ENCODE data around the gene TNRC6B.
"Not testable (repeated sequence)": the region's sequence is repeated elsewhere in the genome, so short reads cannot be mapped to it uniquely, and the experiment has no call there.

The TNRC6B gene, protein sequence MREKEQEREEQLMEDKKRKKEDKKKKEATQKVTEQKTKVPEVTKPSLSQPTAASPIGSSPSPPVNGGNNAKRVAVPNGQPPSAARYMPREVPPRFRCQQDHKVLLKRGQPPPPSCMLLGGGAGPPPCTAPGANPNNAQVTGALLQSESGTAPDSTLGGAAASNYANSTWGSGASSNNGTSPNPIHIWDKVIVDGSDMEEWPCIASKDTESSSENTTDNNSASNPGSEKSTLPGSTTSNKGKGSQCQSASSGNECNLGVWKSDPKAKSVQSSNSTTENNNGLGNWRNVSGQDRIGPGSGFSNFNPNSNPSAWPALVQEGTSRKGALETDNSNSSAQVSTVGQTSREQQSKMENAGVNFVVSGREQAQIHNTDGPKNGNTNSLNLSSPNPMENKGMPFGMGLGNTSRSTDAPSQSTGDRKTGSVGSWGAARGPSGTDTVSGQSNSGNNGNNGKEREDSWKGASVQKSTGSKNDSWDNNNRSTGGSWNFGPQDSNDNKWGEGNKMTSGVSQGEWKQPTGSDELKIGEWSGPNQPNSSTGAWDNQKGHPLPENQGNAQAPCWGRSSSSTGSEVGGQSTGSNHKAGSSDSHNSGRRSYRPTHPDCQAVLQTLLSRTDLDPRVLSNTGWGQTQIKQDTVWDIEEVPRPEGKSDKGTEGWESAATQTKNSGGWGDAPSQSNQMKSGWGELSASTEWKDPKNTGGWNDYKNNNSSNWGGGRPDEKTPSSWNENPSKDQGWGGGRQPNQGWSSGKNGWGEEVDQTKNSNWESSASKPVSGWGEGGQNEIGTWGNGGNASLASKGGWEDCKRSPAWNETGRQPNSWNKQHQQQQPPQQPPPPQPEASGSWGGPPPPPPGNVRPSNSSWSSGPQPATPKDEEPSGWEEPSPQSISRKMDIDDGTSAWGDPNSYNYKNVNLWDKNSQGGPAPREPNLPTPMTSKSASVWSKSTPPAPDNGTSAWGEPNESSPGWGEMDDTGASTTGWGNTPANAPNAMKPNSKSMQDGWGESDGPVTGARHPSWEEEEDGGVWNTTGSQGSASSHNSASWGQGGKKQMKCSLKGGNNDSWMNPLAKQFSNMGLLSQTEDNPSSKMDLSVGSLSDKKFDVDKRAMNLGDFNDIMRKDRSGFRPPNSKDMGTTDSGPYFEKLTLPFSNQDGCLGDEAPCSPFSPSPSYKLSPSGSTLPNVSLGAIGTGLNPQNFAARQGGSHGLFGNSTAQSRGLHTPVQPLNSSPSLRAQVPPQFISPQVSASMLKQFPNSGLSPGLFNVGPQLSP (N-terminal part only)

DNA sequence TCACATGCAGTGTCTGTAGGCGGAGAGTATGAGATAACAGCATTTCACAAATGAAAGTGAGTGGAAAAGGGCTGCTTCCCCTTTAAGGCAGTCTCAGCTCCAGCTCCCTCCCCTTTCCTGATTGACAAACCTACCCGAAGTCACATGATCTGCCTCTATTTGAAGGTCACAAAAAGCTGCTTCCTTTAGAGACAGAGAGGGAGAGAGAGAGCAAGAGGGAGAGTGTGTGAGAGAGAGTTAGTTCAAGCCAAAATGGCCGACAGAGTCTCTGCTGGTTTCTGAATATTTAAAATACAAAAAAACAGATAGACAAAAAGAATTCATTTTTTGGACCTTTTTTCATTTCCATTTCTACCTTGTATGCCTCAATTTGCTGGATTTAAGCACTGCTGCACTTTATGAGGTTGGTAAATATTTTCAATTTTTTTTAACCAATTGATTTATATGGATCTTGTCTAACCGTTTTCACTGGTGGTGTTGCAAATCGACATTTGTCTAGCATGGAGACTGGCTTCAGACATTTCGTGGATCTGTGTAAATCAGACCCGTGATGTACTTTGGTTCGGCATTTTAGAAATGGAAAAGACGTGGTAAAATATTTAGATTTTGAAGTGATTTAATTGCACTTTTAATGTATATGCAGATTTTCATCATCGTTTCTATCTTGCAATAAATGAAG, at the start of gene TNRC6B:
Gene TNRC6B (plus strand): TSS at position 188 of the 679 bp plus-strand sequence. CDS start 211 bp downstream, at position 399.
- DNase-seq, result peak; percentile 94

DNA sequence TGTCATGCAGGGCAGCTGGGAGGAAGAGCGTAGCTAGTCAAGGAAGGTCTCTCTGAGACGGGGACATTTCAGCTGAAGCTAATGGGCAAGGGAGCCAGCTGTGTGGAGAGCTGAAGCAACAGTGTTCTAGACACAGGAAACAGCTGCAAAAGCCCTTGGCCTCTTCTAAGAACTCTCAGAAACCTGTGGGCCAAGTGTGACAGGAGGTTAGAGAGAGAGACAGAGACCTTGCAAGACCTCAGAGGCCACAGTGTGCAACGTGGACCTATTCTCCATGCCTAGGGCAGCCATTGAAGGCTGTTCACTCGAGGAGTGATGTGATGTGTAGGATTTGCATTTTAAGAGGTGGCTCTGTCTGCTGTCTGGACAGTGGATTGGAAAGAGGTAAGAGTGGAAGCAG, 48.7 kb upstream of the TNRC6B start:
- DNase-seq, result no peak

DNA sequence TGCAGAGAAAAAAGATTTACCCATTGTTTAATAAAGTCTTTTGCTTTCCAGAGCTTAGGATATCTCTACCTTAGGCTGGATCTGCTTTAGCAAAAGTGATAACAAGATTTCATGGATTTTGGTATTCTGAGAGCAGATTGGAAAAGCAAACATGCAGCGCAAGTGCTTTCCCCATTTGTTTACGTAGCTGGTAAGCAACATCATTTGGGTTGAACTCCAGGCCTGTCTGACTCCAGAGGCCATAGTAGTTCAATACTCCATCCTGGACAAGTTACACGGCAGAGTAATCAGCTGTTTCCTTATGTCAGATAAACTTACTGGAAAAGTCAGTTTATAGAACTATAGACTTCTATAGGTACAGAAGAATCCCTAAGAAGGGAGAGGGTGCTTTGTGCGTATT, 40.6 kb upstream of the TNRC6B start:
- DNase-seq, result no peak

DNA sequence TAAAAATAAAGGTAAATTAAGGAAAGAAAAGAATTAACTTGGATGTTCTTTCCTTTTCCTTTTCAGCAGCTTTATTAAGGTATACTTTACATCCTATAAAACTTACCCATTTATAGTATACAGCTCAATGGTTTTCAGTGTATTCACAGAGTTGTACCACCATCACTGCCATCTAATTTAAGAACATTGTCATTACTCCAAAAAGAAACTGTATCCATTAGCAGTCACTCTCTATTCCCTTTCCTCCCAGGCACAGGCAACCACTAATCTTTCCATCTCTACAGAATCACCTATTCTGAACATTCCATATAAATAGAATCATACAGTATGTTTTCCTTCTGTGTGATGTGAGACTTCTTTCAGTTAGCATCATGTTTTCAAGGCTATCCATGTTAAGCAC, 38.9 kb upstream of the TNRC6B start:
- no peak for DNase-seq

DNA sequence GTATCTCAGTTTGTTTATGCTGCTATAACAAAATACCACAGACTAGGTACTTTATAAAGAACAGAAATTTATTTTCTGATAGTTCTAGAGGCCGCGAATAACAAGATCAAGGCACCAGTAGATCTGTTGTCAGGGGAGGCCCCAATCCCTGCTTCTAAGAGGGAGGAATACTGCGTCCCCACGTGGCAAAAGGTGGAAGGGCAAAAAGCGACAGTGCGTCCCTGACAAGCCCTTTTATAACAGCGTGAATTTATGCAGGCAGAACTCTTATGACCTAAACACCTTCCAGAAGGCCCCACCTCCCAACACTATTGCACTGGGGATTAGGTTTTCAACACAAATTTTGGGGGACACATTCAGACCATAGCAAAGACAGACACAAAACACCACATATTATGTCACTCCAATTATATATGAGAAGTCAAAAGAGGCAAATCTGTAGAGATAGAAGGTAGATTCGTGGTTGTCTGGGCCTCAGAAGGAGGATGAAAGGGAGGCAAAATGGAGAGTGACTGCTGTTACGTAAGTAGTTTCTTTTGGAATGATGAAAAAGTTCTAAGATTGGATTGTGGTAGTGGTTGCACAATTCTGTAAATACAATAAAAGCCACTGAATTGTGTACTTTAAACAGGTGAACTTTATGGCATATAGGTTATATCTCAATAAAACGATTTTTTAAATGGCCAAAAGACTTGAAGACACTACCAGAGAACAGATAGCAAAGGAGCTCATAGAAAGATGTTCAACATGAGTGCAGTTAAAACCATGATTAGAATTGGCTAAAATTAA, 30.1 kb upstream of the TNRC6B start:
- DNase-seq, result no peak

DNA sequence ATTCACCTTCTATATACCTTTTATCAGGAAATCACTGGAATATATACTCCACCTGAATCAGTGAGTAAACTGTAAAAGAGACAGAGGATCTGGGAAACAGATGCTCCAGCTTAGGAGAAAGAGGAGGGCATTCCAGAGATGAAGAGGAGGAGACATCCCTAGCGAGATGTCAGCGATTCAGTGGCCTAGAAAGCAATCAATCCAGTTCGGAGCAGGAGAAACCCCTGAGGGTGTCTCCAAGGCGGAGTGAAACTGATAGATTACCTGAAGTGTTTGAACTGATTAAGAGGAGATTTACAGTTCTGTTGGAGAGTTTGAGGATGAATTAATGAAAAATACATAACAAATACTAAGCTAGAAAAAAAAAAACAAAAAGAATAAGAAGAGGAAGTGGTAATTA, 24.5 kb upstream of the TNRC6B start:
- no peak for DNase-seq

DNA sequence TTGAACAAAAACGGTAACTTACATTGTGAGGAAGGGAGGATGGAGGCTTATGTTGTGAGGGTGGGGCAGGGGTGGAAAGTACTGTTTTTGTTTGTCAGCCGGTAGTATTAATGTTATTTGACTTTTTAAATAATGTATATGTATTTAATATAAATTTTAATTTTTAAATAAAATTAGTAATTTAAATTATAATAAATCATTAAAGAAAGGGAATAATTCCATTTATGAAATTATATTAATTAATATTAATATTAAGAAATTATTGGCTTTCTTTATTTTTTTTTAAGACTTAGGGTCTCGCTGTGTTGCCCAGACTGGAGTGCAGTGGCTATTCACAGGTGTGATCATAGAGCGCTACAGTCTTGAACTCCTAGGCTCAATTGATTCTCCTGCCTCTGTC, 24.0 kb upstream of the TNRC6B start:
- no peak for DNase-seq

DNA sequence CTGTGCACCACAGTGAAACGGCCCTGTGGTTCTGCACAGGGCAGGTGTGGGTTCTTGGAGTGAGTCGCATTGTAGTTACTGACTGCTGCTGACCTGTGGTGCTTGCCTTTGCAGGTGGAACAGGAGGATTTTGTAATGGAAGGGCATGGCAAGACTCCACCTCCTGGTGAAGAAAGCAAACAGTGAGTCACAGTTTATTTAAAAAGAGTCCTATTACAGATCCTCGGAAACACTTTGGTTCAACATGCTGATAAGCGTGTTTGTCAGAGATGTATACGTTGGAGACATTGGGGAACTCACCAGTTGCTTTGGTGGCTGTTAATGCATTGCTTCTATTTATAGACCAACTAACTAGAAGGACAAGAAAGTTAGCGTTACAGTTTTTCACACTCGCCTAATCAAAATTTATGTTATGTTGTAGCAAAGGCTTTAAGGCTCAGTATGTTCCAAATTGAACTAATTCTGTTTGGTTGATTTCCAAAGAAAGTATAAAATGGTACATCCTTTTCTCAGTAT, 21.7 kb upstream of the TNRC6B start:
- no peak for DNase-seq

DNA sequence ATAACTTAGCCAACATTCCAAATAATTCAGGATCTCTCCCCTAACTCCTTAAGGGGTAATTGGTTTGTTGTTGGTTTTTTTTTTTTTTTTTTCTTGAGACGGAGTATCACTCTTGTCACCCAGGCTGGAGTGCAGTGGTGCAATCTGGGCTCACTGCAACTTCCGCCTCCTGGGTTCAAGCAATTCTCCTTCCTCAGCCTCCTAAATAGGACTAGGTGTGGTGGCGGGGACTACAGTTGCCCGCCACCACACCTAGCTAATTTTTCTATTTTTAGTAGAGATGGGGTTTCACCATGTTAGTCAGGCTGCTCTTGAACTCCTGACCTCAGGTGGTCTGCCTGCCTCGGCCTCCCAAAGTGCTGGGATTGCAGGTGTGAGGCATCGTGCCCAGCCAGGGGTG, 21.0 kb upstream of the TNRC6B start:
- not testable (repeated sequence) for DNase-seq

DNA sequence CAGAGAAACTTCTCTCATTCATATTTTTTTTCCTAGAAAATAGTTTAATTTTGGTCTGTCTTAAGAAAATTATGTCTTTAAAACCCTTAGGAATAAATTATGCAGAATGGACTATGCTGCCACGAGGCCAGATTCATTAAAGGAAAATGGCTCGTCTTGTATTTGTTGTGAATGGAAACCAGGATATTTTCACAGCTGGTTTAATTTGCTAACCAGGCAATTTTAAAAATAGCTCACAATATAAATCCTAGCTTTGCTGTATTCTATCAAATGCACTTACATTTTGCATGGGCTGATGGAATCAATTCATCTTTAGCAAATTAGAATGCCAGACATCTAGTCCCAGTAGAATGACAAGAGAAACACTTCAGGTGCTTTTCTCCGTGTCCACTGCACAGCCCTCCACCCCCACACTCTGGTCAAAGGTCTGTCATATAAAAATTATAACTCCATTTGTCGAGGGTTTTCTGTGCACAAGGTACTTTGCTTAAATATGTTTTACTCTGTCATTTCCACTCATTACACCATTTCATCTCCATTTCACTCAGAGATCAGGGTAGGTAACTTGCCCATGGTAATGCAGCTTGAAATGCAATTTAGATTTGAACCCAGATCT, 20.3 kb upstream of the TNRC6B start:
- no peak for DNase-seq

DNA sequence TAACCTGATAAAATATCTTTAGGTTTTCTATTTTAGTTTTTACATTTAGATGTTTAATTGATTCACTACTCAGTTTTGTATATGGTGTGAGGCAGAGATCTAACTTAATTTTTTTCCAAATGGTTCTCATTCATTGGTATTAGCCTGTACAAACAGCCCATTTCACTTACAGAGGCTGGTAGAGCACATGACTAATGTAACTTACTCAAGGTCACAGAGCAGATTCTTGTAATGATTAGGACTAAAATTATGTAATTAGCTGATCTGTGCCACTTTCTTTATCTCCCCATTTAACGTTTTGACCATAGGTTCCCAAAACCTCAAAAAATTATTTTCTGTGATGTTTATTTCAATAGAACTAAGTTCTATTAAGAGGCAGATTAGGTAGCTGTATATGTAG, 16.5 kb upstream of the TNRC6B start:
- DNase-seq, result no peak

DNA sequence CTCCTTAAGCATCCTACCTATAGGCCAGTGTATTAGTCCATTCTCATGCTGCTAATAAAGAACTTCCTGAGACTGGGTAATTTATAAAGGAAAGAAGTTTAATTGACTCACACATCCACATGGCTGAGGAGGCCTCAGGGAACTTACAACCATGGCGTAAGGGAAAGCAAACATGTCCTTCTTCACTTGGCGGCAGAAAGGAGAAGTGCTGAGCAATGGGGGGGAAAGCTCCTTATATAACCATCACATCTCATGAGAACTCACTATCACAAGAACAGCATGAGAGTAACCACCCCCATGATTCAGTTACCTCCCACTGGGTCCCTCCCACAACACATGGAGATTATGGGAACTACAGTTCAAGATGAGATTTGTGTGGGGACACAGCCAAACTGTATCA, 12.2 kb upstream of the TNRC6B start:
- not testable (repeated sequence) for DNase-seq

DNA sequence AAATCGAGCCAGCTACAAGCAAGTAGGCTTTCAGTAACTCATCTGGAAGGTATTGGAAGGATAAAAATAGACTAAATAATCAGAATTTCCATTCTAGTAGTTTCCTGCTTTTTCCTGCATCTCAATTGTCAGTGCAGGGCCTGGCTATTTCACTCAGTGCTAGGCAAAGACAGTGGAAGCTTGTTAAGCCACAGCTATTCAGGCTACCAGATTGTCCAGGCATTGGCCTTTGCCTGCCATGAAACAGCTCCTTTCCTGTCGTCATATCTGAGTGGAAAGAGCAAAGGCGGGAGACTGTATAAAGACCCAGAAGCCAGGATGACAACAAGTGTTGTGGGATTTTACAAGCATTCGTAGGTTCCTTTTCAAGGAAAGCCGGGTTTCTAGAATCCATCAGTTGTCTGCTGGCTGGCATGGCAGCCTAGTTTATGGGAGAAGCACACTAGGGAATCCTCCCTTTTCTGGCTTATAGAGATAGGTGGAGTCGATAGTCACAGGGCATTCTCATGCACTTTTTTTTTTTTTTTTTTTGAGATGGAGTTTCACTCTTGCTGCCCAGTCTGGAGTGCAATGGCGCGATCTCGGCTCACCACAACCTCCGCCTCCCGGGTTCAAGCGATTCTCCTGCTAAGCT, 2.0 kb upstream of the TNRC6B start:
- DNase-seq, result no peak

DNA sequence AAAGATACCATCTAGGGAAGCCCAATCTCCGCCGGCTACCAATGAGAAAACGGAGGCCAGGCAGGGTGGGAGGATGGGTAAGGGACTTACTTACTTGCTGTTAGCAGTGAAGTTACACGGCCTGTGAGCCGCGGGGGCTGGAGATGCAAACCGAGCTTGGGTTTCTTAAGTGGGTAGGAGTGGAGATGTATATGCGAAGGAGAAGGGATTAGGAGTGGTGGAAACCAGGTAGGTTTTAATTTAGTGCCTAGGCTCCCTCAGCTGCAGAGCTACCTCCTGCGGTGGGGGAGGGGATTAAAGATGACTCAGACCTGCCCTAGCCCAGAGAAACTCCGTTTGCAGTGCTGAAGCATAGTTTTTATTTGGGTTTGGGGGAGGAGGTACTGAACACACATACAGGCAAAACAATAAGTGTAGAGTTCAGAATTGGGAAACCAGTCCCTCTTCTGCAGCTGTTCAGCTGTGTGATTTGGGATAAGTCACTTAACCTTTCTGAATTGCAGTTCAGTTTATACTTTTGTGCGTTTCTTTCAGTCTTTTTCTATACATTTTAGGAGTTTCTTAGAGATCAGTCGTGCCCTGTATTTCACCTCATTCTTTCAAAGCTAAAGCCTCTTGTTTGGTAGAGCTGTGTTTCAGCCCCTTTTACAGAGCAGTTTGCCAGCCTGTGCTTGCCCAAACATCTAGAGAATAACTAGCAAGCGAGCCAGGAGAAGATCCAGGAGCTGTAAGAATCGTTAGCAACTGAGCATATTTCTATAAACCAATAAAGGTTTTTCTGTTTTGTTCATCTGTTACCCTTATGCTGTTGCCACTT, 596 bp upstream of the TNRC6B start:
- no peak for DNase-seq

DNA sequence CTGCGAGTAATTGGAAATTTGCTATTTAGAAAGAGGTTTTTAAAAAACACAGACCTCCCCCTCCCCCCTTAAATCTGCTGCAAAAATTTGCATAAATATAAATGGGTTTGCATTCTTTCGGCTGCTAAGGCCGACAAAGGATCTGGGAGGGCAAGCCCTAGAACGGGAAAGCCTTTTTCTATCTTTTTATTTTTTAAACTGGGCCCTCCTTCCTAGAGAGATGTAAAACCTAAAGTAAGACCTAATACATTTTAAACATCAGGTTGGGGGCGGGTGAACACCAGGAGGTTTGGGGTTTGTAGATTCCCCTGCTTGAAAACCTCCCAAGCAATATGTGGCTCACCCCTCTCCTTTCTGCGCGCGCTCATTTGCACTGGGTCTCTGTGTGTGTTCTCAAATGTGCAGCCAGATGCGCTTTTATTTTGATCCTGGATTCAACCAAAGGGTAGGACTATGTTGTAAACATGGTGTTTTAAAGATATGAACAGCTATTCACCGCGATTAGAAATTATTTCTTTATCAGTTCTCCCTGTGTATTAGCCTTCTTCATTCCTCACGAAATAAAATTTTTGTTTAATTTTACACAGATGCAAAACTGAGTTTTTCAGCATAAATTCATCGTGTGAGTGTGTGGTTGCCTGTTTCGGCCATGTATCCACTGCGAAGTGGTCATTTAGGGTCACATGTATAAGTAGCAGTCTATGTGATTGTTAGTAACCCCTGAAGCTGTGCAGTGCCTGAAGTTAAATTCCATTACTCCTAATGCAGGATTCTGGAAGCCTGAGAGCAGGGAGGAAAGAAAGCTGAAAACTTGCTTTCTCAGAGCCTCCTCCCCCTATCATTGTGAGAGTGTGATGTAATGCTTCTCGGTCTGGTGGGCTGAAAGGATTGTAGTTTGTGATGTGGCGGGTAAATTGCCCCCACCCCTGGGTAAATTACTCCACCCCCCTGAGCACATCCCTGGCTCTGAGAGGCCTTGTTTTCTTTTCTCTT, 988 bp downstream of the TNRC6B start:
- DNase-seq, result no peak

DNA sequence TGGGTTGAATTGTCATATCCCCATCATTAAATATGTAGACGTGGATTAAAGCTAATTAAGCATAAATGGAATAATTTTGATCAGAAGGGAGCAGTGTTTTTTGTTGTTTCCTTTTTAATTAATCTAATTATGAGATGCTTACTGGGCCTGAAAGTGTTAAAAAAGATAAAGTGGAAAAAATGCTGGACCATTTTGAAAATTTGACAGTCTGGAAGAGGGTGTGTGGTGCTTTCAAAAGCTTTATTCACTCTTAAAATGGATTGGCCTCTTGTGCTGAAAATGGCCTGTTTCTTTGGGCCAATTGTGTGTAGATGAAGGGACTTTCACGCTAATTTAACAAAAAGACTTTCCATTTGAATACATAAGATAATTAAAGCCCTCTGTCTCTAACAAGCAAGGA, 1.8 kb downstream of the TNRC6B start:
- DNase-seq, result no peak

DNA sequence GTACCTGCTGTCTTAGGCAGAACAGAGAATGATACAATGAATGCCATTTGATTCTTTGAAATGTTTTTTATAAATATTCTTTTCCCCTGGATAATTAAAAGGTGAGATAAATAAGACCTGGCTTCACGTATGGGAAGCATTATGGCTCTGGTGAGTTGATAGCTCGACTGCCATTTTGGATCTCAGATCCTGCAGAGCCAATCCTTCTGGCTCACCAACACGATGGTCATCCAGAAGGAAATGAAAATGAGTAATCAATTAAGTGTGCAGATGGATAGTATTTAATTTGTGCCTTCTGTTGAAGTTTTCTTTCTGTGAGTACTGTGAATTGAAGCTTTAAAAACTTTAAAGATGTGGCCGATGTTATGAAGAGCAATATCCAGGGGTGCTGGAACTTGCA, 2.7 kb downstream of the TNRC6B start:
- no peak for DNase-seq

DNA sequence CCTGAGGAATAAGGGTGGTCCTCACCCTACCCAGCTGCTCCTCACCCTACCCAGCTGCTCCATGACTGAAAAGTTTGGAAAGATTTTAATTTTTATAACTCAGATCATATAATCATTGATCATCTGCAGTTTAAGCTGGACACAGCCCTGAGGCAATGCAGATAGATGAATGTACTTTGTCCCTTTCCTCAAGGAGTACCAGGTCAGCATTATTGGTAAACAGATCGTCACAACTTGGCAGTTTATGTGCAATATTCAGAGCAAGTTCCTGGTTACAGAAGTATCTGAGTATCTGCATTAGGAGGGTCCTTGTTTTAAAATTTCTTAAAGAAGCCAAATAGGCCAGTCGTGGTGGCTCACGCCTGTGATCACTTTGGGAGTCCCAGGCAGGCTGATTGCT, 3.6 kb downstream of the TNRC6B start:
- DNase-seq, result no peak
